Neuronal stem cell (in vitro differentiated cells): Measurements from ENCODE around the gene UGT2B11.
"Not testable (repeated sequence)": the region's sequence is repeated elsewhere in the genome, so short reads cannot be mapped to it uniquely, and the experiment has no call there.

Experiments
- DNase-seq: peaks from one replicate; pipeline ENCODE4 v3.0.0-alpha.2; 2013; ENCODE audit warnings: low spot score
- H2AFZ ChIP-seq: one replicate; pipeline ENCODE4 v1.6.1; 2013; ENCODE audit warnings: mild to moderate bottlenecking, low read length, inconsistent platforms
- H2AK5ac ChIP-seq: 2 replicates; pipeline ENCODE4 v1.6.1; 2013; ENCODE audit warnings: low read depth, mild to moderate bottlenecking, inconsistent platforms, low read length, moderate library complexity, mixed read lengths
- H2BK120ac ChIP-seq: 2 replicates; pipeline ENCODE4 v1.6.1; 2013; ENCODE audit warnings: low read depth, mild to moderate bottlenecking, inconsistent platforms, low read length, moderate library complexity, mixed read lengths
- H2BK12ac ChIP-seq: one replicate; pipeline ENCODE4 v1.6.1; 2013; ENCODE audit warnings: low read length, inconsistent platforms
- H2BK15ac ChIP-seq: 2 replicates; pipeline ENCODE4 v1.6.1; 2013; ENCODE audit warnings: mild to moderate bottlenecking, low read length, inconsistent platforms, mixed read lengths
- H2BK5ac ChIP-seq: one replicate; pipeline ENCODE4 v1.6.1; 2013; ENCODE audit warnings: inconsistent platforms, mild to moderate bottlenecking, low read length, moderate library complexity
- H3K14ac ChIP-seq: one replicate; pipeline ENCODE4 v1.6.1; 2013; ENCODE audit warnings: low read length, inconsistent platforms
- H3K18ac ChIP-seq: 2 replicates; pipeline ENCODE4 v1.6.1; 2013; ENCODE audit warnings: low read length, inconsistent platforms
- H3K23ac ChIP-seq: 2 replicates; pipeline ENCODE4 v1.6.1; 2013; ENCODE audit warnings: low read depth, mild to moderate bottlenecking, mixed read lengths, low read length, inconsistent platforms; ENCODE audit not compliant: poor library complexity
- H3K27ac ChIP-seq: replicated peaks from 3 replicates; pipeline ENCODE4 v1.5.1; 2013; ENCODE audit warnings: low read length, inconsistent platforms
- H3K27me3 ChIP-seq, 3 experiments: 2 replicates each; pipeline ENCODE4 v1.6.1; 2013; ENCODE audit warnings: low read length in 3 of 3, mild to moderate bottlenecking in 2 of 3, inconsistent platforms in 1 of 3, low read depth in 1 of 3, mixed read lengths in 1 of 3, moderate library complexity in 1 of 3; ENCODE audit not compliant: control insufficient read depth in 3 of 3, insufficient read depth in 3 of 3
- H3K36me3 ChIP-seq, 2 donors: replicated peaks in 1 of 2; 2 replicates each; pipeline ENCODE4 v1.6.1; 2013; ENCODE audit warnings: low read length in 2 of 2; ENCODE audit not compliant: control insufficient read depth in 2 of 2, insufficient read depth in 2 of 2
- H3K4ac ChIP-seq: 2 replicates; pipeline ENCODE4 v1.6.1; 2013; ENCODE audit warnings: inconsistent platforms, mild to moderate bottlenecking, low read length, moderate library complexity
- H3K4me1 ChIP-seq, 2 donors: 1 replicate in 1 of 2; 2 replicates in 1 of 2; pipeline ENCODE4 v1.6.1; 2013; ENCODE audit warnings: low read length in 2 of 2, low read depth in 1 of 2; ENCODE audit not compliant: control insufficient read depth in 2 of 2, insufficient read depth in 1 of 2
- H3K4me2 ChIP-seq: one replicate; pipeline ENCODE4 v1.6.1; 2013; ENCODE audit warnings: mild to moderate bottlenecking, low read length, inconsistent platforms; ENCODE audit not compliant: insufficient read depth, poor library complexity, severe bottlenecking
- H3K4me3 ChIP-seq, 2 donors: 2 replicates each; pipeline ENCODE4 v1.5.1; 2013; ENCODE audit warnings: low read length in 2 of 2, mild to moderate bottlenecking in 2 of 2, inconsistent platforms in 1 of 2, moderate library complexity in 1 of 2
- H3K79me1 ChIP-seq: one replicate; pipeline ENCODE4 v1.6.1; 2013; ENCODE audit warnings: low read depth, mild to moderate bottlenecking, inconsistent platforms, low read length, moderate library complexity
- H3K9ac ChIP-seq: one replicate; pipeline ENCODE4 v1.6.1; 2013; ENCODE audit warnings: mild to moderate bottlenecking, low read depth, low read length, inconsistent platforms; ENCODE audit not compliant: poor library complexity
- H3K9me3 ChIP-seq, 2 donors: replicated peaks in 1 of 2; 2 replicates each; pipeline versions ENCODE3 to v1.6.1; 2013; ENCODE audit warnings: low read length in 2 of 2, mild to moderate bottlenecking in 2 of 2, inconsistent platforms in 1 of 2, low read depth in 1 of 2, mixed read lengths in 1 of 2, moderate library complexity in 1 of 2; ENCODE audit not compliant: control insufficient read depth in 2 of 2, insufficient read depth in 1 of 2
- H4K8ac ChIP-seq: one replicate; pipeline ENCODE4 v1.6.1; 2013; ENCODE audit warnings: low read depth, mild to moderate bottlenecking, inconsistent platforms, low read length, moderate library complexity
- H4K91ac ChIP-seq: one replicate; pipeline ENCODE4 v1.6.1; 2013; ENCODE audit warnings: low read length, low read depth, mild to moderate bottlenecking, inconsistent platforms; ENCODE audit not compliant: poor library complexity
- WGBS, 2 donors: extraction: QIAGEN DNeasy Blood & Tissue Kit; methylation state at CpG; one replicate each; pipeline ENCODE4 v1.1.7; 2013; ENCODE audit warnings: missing lambda C conversion rate in 2 of 2, mixed read lengths in 1 of 2; ENCODE audit not compliant: insufficient read length in 2 of 2, insufficient replicate concordance in 1 of 2; ENCODE audit errors: extremely low coverage in 2 of 2; 5-methylcytosine and 5-hydroxymethylcytosine counted together

Gene UGT2B11

GRCh38 chr4:69190621-69191020 is 23.9 kb downstream of the UGT2B11 start:
- H3K4ac ChIP-seq, H2BK12ac ChIP-seq, H4K91ac ChIP-seq, H2BK5ac ChIP-seq, H3K4me3 ChIP-seq, H2BK120ac ChIP-seq, H3K79me1 ChIP-seq, DNase-seq, H3K36me3 ChIP-seq, H2BK15ac ChIP-seq, H3K27me3 ChIP-seq, H2AFZ ChIP-seq, H4K8ac ChIP-seq, H3K9me3 ChIP-seq, H2AK5ac ChIP-seq, H3K14ac ChIP-seq, H3K27ac ChIP-seq, H3K23ac ChIP-seq, H3K9ac ChIP-seq, H3K4me1 ChIP-seq, H3K4me2 ChIP-seq, H3K18ac ChIP-seq: not testable (repeated sequence)
- WGBS, 2 donors = no CpG with 5 or more reads among the region's 1 CpG

- H3K9me3 ChIP-seq, H3K18ac ChIP-seq, H2AFZ ChIP-seq, H2BK12ac ChIP-seq, H3K36me3 ChIP-seq, H3K4me1 ChIP-seq, H2AK5ac ChIP-seq, H3K4me2 ChIP-seq, H3K4ac ChIP-seq, H3K14ac ChIP-seq, H2BK15ac ChIP-seq, H2BK5ac ChIP-seq, H2BK120ac ChIP-seq, H3K23ac ChIP-seq, H3K27ac ChIP-seq, H4K8ac ChIP-seq, H3K79me1 ChIP-seq, DNase-seq, H3K27me3 ChIP-seq, H3K4me3 ChIP-seq, H4K91ac ChIP-seq, H3K9ac ChIP-seq: not testable (repeated sequence)
- no CpG with 5 or more reads among the region's 6 CpGs for WGBS, 2 donors
These were observed 32.9 kb downstream of the UGT2B11 start for GRCh38 chr4:69181519-69182169.

DNA sequence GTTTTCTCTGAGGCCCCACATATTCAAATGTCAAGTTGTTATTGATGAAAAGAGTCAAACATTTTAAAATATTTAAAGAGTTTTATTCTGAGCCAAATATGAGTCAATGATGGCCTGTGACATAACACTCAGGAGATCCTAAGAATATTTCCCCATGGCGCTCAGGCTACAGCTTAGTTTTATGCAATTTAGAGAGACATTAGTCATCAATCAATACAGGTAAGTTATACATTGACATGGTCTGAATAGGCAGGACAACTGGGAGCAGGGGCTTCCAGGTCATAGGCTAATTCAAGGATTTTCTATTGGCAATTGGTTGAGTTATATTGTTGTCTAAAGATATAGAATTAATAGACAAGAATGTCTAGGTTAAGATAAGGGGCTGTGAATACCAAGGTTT is 34.7 kb downstream of the UGT2B11 start:
- not testable (repeated sequence) for H4K8ac ChIP-seq, H3K14ac ChIP-seq, H3K4me2 ChIP-seq, H2BK15ac ChIP-seq, H3K9ac ChIP-seq, H3K4me1 ChIP-seq, H3K18ac ChIP-seq, H2AK5ac ChIP-seq, H2BK120ac ChIP-seq, H3K27ac ChIP-seq, H3K36me3 ChIP-seq, H2BK5ac ChIP-seq, H3K4ac ChIP-seq, H2AFZ ChIP-seq, H3K27me3 ChIP-seq, H3K79me1 ChIP-seq, H3K9me3 ChIP-seq, H4K91ac ChIP-seq, DNase-seq, H3K23ac ChIP-seq, H2BK12ac ChIP-seq, H3K4me3 ChIP-seq
- WGBS, 2 donors = no CpG with 5 or more reads among the region's 1 CpG

GRCh38 chr4:69178751-69179205 is 35.8 kb downstream of the UGT2B11 start:
- not testable (repeated sequence) for H2BK12ac ChIP-seq, H2BK120ac ChIP-seq, H3K36me3 ChIP-seq, H3K27me3 ChIP-seq, H3K4me3 ChIP-seq, H3K9ac ChIP-seq, H4K91ac ChIP-seq, H2AFZ ChIP-seq, H4K8ac ChIP-seq, H3K14ac ChIP-seq, H3K79me1 ChIP-seq, H3K23ac ChIP-seq, H3K4me2 ChIP-seq, H3K4me1 ChIP-seq, H3K4ac ChIP-seq, H2BK15ac ChIP-seq, H3K18ac ChIP-seq, H2AK5ac ChIP-seq, DNase-seq, H2BK5ac ChIP-seq, H3K27ac ChIP-seq, H3K9me3 ChIP-seq
- no CpG with 5 or more reads among the region's 6 CpGs for WGBS, 2 donors
